ENCODE results near the gene WNT10A. TPM values are rescaled to one million over a fixed set of nuclear protein-coding genes. Genes with fewer than 3 reads are reported as not detected.
"Not testable (repeated sequence)": the region's sequence is repeated elsewhere in the genome, so short reads cannot be mapped to it uniquely, and the experiment has no call there.

Gene WNT10A
- total RNA-seq, 1 donor, result not detected

- Histone ChIP-seq H3K27ac (ENCODE audit: low read depth, low read length) (no peak overlapping the region), H3K9me3 (ENCODE audit: low read depth, low read length) (no peaks in the 10 kb centered on the region), H3K27me3 (ENCODE audit: insufficient read depth, low read length) (peaks cover 9% of the 10 kb centered on the region), H4K20me1 (ENCODE audit: insufficient read depth, low read length) (no peaks in the 10 kb centered on the region), H3K36me3 (ENCODE audit: insufficient read depth, low read length) (no peaks in the 10 kb centered on the region), H3K4me2 (ENCODE audit: insufficient read depth, low read length) (no peak overlapping the region), H3K4me1 (ENCODE audit: insufficient read depth, low read length) (no peaks in the 10 kb centered on the region), H3K79me2 (ENCODE audit: insufficient read depth, low read length) (no peaks in the 10 kb centered on the region), H2AFZ (ENCODE audit: low read length) (no peak overlapping the region), H3K4me3 (ENCODE audit: insufficient read depth, low read length) (no peak overlapping the region)
- no peak for TF ChIP-seq CTCF (IDR thresholded peaks at IDR 0.05; ENCODE audit: extremely low read depth, low read depth, low read length)
- no peak for DNase-seq (ENCODE audit: insufficient read length, low spot score, missing footprints)
These were observed 44.8 kb downstream of the WNT10A start for GRCh38 chr2:218925434-218925833.

GRCh38 chr2:218927422-218927821, 46.8 kb downstream of the WNT10A start:
- TF ChIP-seq CTCF (IDR thresholded peaks at IDR 0.05; ENCODE audit: extremely low read depth, low read depth, low read length), result no peak
- no peaks in the 10 kb centered on the region for H4K20me1 ChIP-seq (ENCODE audit: insufficient read depth, low read length)
- DNase-seq (ENCODE audit: insufficient read length, low spot score, missing footprints), result peak; percentile 35
- H3K36me3 ChIP-seq (ENCODE audit: insufficient read depth, low read length), result no peaks in the 10 kb centered on the region
- H3K4me3 ChIP-seq (ENCODE audit: insufficient read depth, low read length), result no peak overlapping the region
- no peaks in the 10 kb centered on the region for H3K79me2 ChIP-seq (ENCODE audit: insufficient read depth, low read length)
- no peak overlapping the region for H2AFZ ChIP-seq (ENCODE audit: low read length)
- no peak overlapping the region for H3K4me2 ChIP-seq (ENCODE audit: insufficient read depth, low read length)
- no peak overlapping the region for H3K27ac ChIP-seq (ENCODE audit: low read depth, low read length)
- H3K4me1 ChIP-seq (ENCODE audit: insufficient read depth, low read length), result no peaks in the 10 kb centered on the region
- no peaks in the 10 kb centered on the region for H3K9me3 ChIP-seq (ENCODE audit: low read depth, low read length)
- peaks cover 9% of the 10 kb centered on the region for H3K27me3 ChIP-seq (ENCODE audit: insufficient read depth, low read length)

- DNase-seq (ENCODE audit: insufficient read length, low spot score, missing footprints), result no peak
- Histone ChIP-seq H2AFZ (ENCODE audit: low read length) (no peak overlapping the region), H3K4me2 (ENCODE audit: insufficient read depth, low read length) (no peak overlapping the region), H3K27ac (ENCODE audit: low read depth, low read length) (no peak overlapping the region), H3K4me3 (ENCODE audit: insufficient read depth, low read length) (no peak overlapping the region), H3K9me3 (ENCODE audit: low read depth, low read length) (no peaks in the 10 kb centered on the region), H4K20me1 (ENCODE audit: insufficient read depth, low read length) (no peaks in the 10 kb centered on the region), H3K27me3 (ENCODE audit: insufficient read depth, low read length) (peaks cover 9% of the 10 kb centered on the region), H3K4me1 (ENCODE audit: insufficient read depth, low read length) (no peaks in the 10 kb centered on the region), H3K79me2 (ENCODE audit: insufficient read depth, low read length) (no peaks in the 10 kb centered on the region), H3K36me3 (ENCODE audit: insufficient read depth, low read length) (no peaks in the 10 kb centered on the region)
- TF ChIP-seq CTCF (IDR thresholded peaks at IDR 0.05; ENCODE audit: extremely low read depth, low read depth, low read length), result no peak
These were observed 47.2 kb downstream of the WNT10A start for GRCh38 chr2:218927876-218928275.

GRCh38 chr2:218930488-218930887, 49.8 kb downstream of the WNT10A start:
- not testable (repeated sequence) for H3K4me3 ChIP-seq (ENCODE audit: insufficient read depth, low read length); H3K4me2 ChIP-seq (ENCODE audit: insufficient read depth, low read length); DNase-seq (ENCODE audit: insufficient read length, low spot score, missing footprints); H2AFZ ChIP-seq (ENCODE audit: low read length); H4K20me1 ChIP-seq (ENCODE audit: insufficient read depth, low read length); H3K9me3 ChIP-seq (ENCODE audit: low read depth, low read length); H3K27ac ChIP-seq (ENCODE audit: low read depth, low read length); H3K4me1 ChIP-seq (ENCODE audit: insufficient read depth, low read length); H3K36me3 ChIP-seq (ENCODE audit: insufficient read depth, low read length); H3K79me2 ChIP-seq (ENCODE audit: insufficient read depth, low read length)
- peaks cover 17% of the 10 kb centered on the region for H3K27me3 ChIP-seq (ENCODE audit: insufficient read depth, low read length)

GRCh38 chr2:218931751-218932150, 51.1 kb downstream of the WNT10A start:
- not testable (repeated sequence) for H2AFZ ChIP-seq (ENCODE audit: low read length); DNase-seq (ENCODE audit: insufficient read length, low spot score, missing footprints); H3K4me1 ChIP-seq (ENCODE audit: insufficient read depth, low read length); H3K4me3 ChIP-seq (ENCODE audit: insufficient read depth, low read length); H3K79me2 ChIP-seq (ENCODE audit: insufficient read depth, low read length); H3K36me3 ChIP-seq (ENCODE audit: insufficient read depth, low read length); H3K9me3 ChIP-seq (ENCODE audit: low read depth, low read length); H3K4me2 ChIP-seq (ENCODE audit: insufficient read depth, low read length); H3K27ac ChIP-seq (ENCODE audit: low read depth, low read length); H4K20me1 ChIP-seq (ENCODE audit: insufficient read depth, low read length)
- peaks cover 16% of the 10 kb centered on the region for H3K27me3 ChIP-seq (ENCODE audit: insufficient read depth, low read length)

Small RNA genes lying within 50 kb of the gene (small RNA-seq; reads per million reads assigned to genes)
- gene RNU6-642P, result not detected

Other genes with a start within 250 kb of the WNT10A start
- gene ZNF142, start 221.2 kb upstream of the WNT10A start, total RNA-seq, result 14.8 and 16.8 TPM in 2 replicates
- gene BCS1L, start 221.2 kb upstream of the WNT10A start, total RNA-seq, result 16.6 and 21.2 TPM in 2 replicates
- gene RNF25, start 208.8 kb upstream of the WNT10A start, total RNA-seq, result 32.4 and 41.6 TPM in 2 replicates
- gene STK36, start 208.8 kb upstream of the WNT10A start, total RNA-seq, result 25.7 and 30.6 TPM in 2 replicates
- gene TTLL4, start 170.0 kb upstream of the WNT10A start, total RNA-seq, result 13.0 and 15.6 TPM in 2 replicates
- 21.2 and 25.0 TPM in 2 replicates for gene CYP27A1, start 98.7 kb upstream of the WNT10A start, total RNA-seq
- under 0.01 and 0.29 TPM in 2 replicates for gene PRKAG3, start 49.0 kb upstream of the WNT10A start, total RNA-seq
- not detected in 2 replicates for gene WNT6, start 21.0 kb upstream of the WNT10A start, total RNA-seq
- gene CDK5R2, start 78.8 kb downstream of the WNT10A start, total RNA-seq, result not detected in 2 replicates
- gene FEV, start 104.3 kb downstream of the WNT10A start, total RNA-seq, result not detected in 2 replicates
- not detected in 2 replicates for gene CRYBA2, start 112.6 kb downstream of the WNT10A start, total RNA-seq
- gene CFAP65, start 160.7 kb downstream of the WNT10A start, total RNA-seq, result not detected in 2 replicates
- gene IHH, start 180.1 kb downstream of the WNT10A start, total RNA-seq, result under 0.01 and 0.29 TPM in 2 replicates

Measured in osteoblast (primary cell).